Prostate gland (tissue), 2 donors: ENCODE data around the gene ATXN1. TPM values are rescaled to one million over a fixed set of nuclear protein-coding genes. Genes with fewer than 3 reads are reported as not detected.

Experiments used
- DNase-seq: peaks from one replicate; pipeline ENCODE4 v3.0.0-alpha.2; 2019; ENCODE audit warnings: low spot score
- H3K27ac ChIP-seq, 2 donors: fragments of 200-600 bp; sonication (generic); 2 replicates each; pipeline ENCODE4 v1.5.1; 2017 to 2019
- H3K27me3 ChIP-seq: fragments of 200-600 bp; sonication (generic); replicated peaks from 2 replicates; pipeline ENCODE4 v1.5.1; 2019; ENCODE audit not compliant: insufficient read depth
- H3K36me3 ChIP-seq, 2 donors: fragments of 200-600 bp; sonication (generic); 1 replicate in 1 of 2; 2 replicates in 1 of 2; pipeline versions ENCODE4 v1.5.1 to v1.8.1; 2017 to 2019
- H3K4me1 ChIP-seq: fragments of 200-600 bp; sonication (generic); replicated peaks from 2 replicates; pipeline ENCODE4 v1.5.1; 2019
- H3K4me3 ChIP-seq, 2 donors: fragments of 200-600 bp; sonication (generic); 2 replicates each; pipeline ENCODE4 v1.5.1; 2017 to 2019
- H3K9me3 ChIP-seq: fragments of 200-600 bp; sonication (generic); 2 replicates; pipeline ENCODE4 v1.5.1; 2017
- CTCF ChIP-seq, 4 experiments: fragments of 200-600 bp in 2 of 4; fragments of 450-650 bp in 2 of 4; sonication (generic) in 2 of 4; IDR thresholded peaks; 1 replicate in 3 of 4; 2 replicates in 1 of 4; pipeline ENCODE4 v1.5.1; 2016 to 2019; ENCODE audit warnings: antibody characterized with exemption in 4 of 4, mild to moderate bottlenecking in 2 of 4, moderate library complexity in 2 of 4
- POLR2A ChIP-seq: fragments of 450-650 bp; IDR thresholded peaks from one replicate; pipeline ENCODE4 v1.6.1; 2016; ENCODE audit warnings: antibody characterized with exemption, mild to moderate bottlenecking
- POLR2AphosphoS5 ChIP-seq: sonication (generic); formaldehyde crosslinking; IDR thresholded peaks from one replicate; pipeline ENCODE4 v1.6.1; 2017; ENCODE audit warnings: antibody characterized with exemption
- WGBS: methylation state at CpG from one replicate; pipeline ENCODE4 v1.1.5; 2018; 5-methylcytosine and 5-hydroxymethylcytosine counted together
- intact Hi-C: fragments of 100-400 bp; cut with DNase I; formaldehyde crosslinking; loops from one replicate; pipeline ENCODE4 v1.14.2; 2022
- total RNA-seq, 2 donors: library from RNA; depleted of rRNA; stranded (reverse); fragments of >200 nt; gene quantifications; one replicate each; pipeline ENCODE4 v1.1.0, GENCODE V29; 2016

The ATXN1 gene
- total RNA-seq, 2 donors from 2014 or later, result 28.5 to 89.0 TPM

GRCh38 chr6:16369140-16369745, 392.0 kb downstream of the ATXN1 start:
- no peak overlapping the region for H3K27ac ChIP-seq
- no peak for TF ChIP-seq POLR2A
- 92% methylated on average over 8 of the region's 8 CpGs for WGBS
- H3K27me3 ChIP-seq, result no peaks in the 10 kb centered on the region
- no peaks in the 10 kb centered on the region for H3K4me1 ChIP-seq
- intact Hi-C loops, result no loop called here
- no peak for DNase-seq
- no peaks in the 10 kb centered on the region for H3K9me3 ChIP-seq
- no peaks in the 10 kb centered on the region for H3K36me3 ChIP-seq
- no peak overlapping the region for H3K4me3 ChIP-seq

GRCh38 chr6:16367571-16367970, 393.7 kb downstream of the ATXN1 start:
- 88% methylated on average over 3 of the region's 3 CpGs for WGBS
- H3K27ac ChIP-seq, result no peak overlapping the region
- DNase-seq, result no peak
- H3K4me1 ChIP-seq, result no peaks in the 10 kb centered on the region
- H3K27me3 ChIP-seq, result no peaks in the 10 kb centered on the region
- no peaks in the 10 kb centered on the region for H3K9me3 ChIP-seq
- intact Hi-C loops, result no loop called here
- H3K4me3 ChIP-seq, result no peak overlapping the region
- TF ChIP-seq POLR2A (no peak), CTCF (IDR thresholded peaks at IDR 0.05) (no peak), POLR2AphosphoS5 (no peak)
- H3K36me3 ChIP-seq, result no peaks in the 10 kb centered on the region

- Histone ChIP-seq H3K27me3 (no peaks in the 10 kb centered on the region), H3K4me3 (no peak overlapping the region), H3K27ac (no peak overlapping the region), H3K36me3 (no peaks in the 10 kb centered on the region), H3K4me1 (no peaks in the 10 kb centered on the region), H3K9me3 (no peaks in the 10 kb centered on the region)
- intact Hi-C loops, result no loop called here
- 93% methylated on average over 4 of the region's 4 CpGs for WGBS
- DNase-seq, result no peak
- TF ChIP-seq CTCF (IDR thresholded peaks at IDR 0.05) (no peak), POLR2AphosphoS5 (no peak), POLR2A (no peak)
Observed at GRCh38 chr6:16363749-16364148, 397.5 kb downstream of the ATXN1 start.

GRCh38 chr6:16362819-16363589, 398.3 kb downstream of the ATXN1 start:
- WGBS, result 94% methylated on average over 4 of the region's 4 CpGs
- H3K27ac ChIP-seq, result no peak overlapping the region
- H3K9me3 ChIP-seq, result no peaks in the 10 kb centered on the region
- DNase-seq, result no peak
- H3K27me3 ChIP-seq, result no peaks in the 10 kb centered on the region
- intact Hi-C loops, result no loop called here
- H3K36me3 ChIP-seq, result no peaks in the 10 kb centered on the region
- no peaks in the 10 kb centered on the region for H3K4me1 ChIP-seq
- H3K4me3 ChIP-seq, result no peak overlapping the region
- TF ChIP-seq POLR2AphosphoS5, result no peak

- Histone ChIP-seq H3K9me3 (no peaks in the 10 kb centered on the region), H3K27me3 (no peaks in the 10 kb centered on the region), H3K4me3 (no peak overlapping the region), H3K27ac (peak overlapping the region in 1 of 2 donors; percentile 21), H3K4me1 (no peaks in the 10 kb centered on the region), H3K36me3 (no peaks in the 10 kb centered on the region)
- DNase-seq, result no peak
- WGBS, result 73% methylated on average over 11 of the region's 11 CpGs
- no peak for TF ChIP-seq POLR2A
- TF ChIP-seq POLR2AphosphoS5, result no peak
- TF ChIP-seq CTCF (IDR thresholded peaks at IDR 0.05), result no peak
- intact Hi-C loops, result no loop called here
Observed at GRCh38 chr6:16362296-16362695, 399.0 kb downstream of the ATXN1 start.

- no peaks in the 10 kb centered on the region for H3K36me3 ChIP-seq
- DNase-seq, result no peak
- 54% methylated on average over 8 of the region's 8 CpGs for WGBS
- H3K9me3 ChIP-seq, result no peaks in the 10 kb centered on the region
- no peaks in the 10 kb centered on the region for H3K27me3 ChIP-seq
- intact Hi-C loops, result no loop called here
- no peak overlapping the region for H3K4me3 ChIP-seq
- peak overlapping the region in 1 of 2 donors; percentile 21 for H3K27ac ChIP-seq
- TF ChIP-seq POLR2A, result no peak
- no peak for TF ChIP-seq CTCF (IDR thresholded peaks at IDR 0.05)
- no peak for TF ChIP-seq POLR2AphosphoS5
- no peaks in the 10 kb centered on the region for H3K4me1 ChIP-seq
Observed at GRCh38 chr6:16361861-16362260, 399.4 kb downstream of the ATXN1 start.
